B cell (primary cell): ENCODE data around the gene IL22RA1. TPM values are rescaled to one million over a fixed set of nuclear protein-coding genes. Genes with fewer than 3 reads are reported as not detected.

Experiments used
- ATAC-seq: fragments of 200-7000 bp; cut with Tn5 transposase; one replicate; pipeline ENCODE4 v1.10.0; 2021; ENCODE audit warnings: low read depth, mild to moderate bottlenecking, moderate number of reproducible peaks, moderate library complexity
- CTCF ChIA-PET: fragments of 350-600 bp; sonication (Branson Sonifier 250); formaldehyde crosslinking; loops from one replicate; lab custom pipeline; 2021; ENCODE audit warnings: antibody characterized with exemption, inconsistent platforms; lab: Charles Lee
- POLR2A ChIA-PET: fragments of 350-600 bp; sonication (Branson Sonifier 250); formaldehyde crosslinking; loops from one replicate; lab custom pipeline; 2021; ENCODE audit warnings: antibody characterized with exemption; lab: Charles Lee
- DNase-seq: peaks from one replicate; pipeline ENCODE4 v3.0.0; 2013
- H2AFZ ChIP-seq: 2 replicates; pipeline ENCODE4 v1.6.1; 2012; ENCODE audit warnings: mild to moderate bottlenecking, low read depth, low read length; ENCODE audit not compliant: insufficient read depth, poor library complexity, severe bottlenecking
- H3K27ac ChIP-seq, 2 donors: 1 replicate in 1 of 2; 2 replicates in 1 of 2; pipeline ENCODE4 v1.5.1; 2012 to 2013; ENCODE audit warnings: low read length in 2 of 2, mild to moderate bottlenecking in 2 of 2, moderate library complexity in 1 of 2
- H3K27me3 ChIP-seq, 4 experiments: fragments of 200-600 bp in 1 of 4; sonication (generic) in 1 of 4; replicated peaks in 1 of 4; 1 replicate in 2 of 4; 2 replicates in 2 of 4; pipeline versions ENCODE4 v1.6.1 to v1.7.0; 2013 to 2016; ENCODE audit warnings: low read length in 3 of 4, mild to moderate bottlenecking in 2 of 4, mixed read lengths in 1 of 4, moderate library complexity in 1 of 4; ENCODE audit not compliant: insufficient read depth in 4 of 4, control insufficient read depth in 3 of 4; ENCODE audit errors: control extremely low read depth in 1 of 4
- H3K36me3 ChIP-seq, 2 experiments: replicated peaks in 1 of 2; 1 replicate in 1 of 2; 2 replicates in 1 of 2; pipeline versions ENCODE4 v1.6.1 to v1.7.1; 2013; ENCODE audit warnings: low read length in 1 of 2; ENCODE audit not compliant: insufficient read depth in 2 of 2, control insufficient read depth in 1 of 2; ENCODE audit errors: control extremely low read depth in 1 of 2, extremely low read depth in 1 of 2
- H3K4me1 ChIP-seq, 2 donors: fragments of 200-600 bp in 1 of 2; sonication (generic) in 1 of 2; 1 replicate in 1 of 2; 2 replicates in 1 of 2; pipeline versions ENCODE4 v1.5.1 to v1.6.1; 2013 to 2017; ENCODE audit warnings: low read length in 2 of 2; ENCODE audit not compliant: control insufficient read depth in 2 of 2, insufficient read depth in 2 of 2
- H3K4me2 ChIP-seq: replicated peaks from 2 replicates; pipeline ENCODE3; 2012; ENCODE audit warnings: mild to moderate bottlenecking, low read depth, low read length; ENCODE audit not compliant: poor library complexity, severe bottlenecking
- H3K4me3 ChIP-seq, 5 experiments: fragments of 200-600 bp in 1 of 5; sonication (generic) in 1 of 5; 1 replicate in 3 of 5; 2 replicates in 2 of 5; pipeline versions ENCODE4 v1.5.1 to v1.7.0; 2011 to 2016; ENCODE audit warnings: low read length in 4 of 5, mild to moderate bottlenecking in 4 of 5, low read depth in 2 of 5, control low read depth in 1 of 5, moderate library complexity in 1 of 5; ENCODE audit not compliant: insufficient read depth in 1 of 5; ENCODE audit errors: control extremely low read depth in 1 of 5, extremely low read depth in 1 of 5
- H3K79me2 ChIP-seq: fragments of 200-600 bp; sonication (generic); one replicate; pipeline ENCODE4 v1.6.0; 2016; ENCODE audit warnings: low read length; ENCODE audit not compliant: control insufficient read depth, insufficient read depth
- H3K9ac ChIP-seq: fragments of 200-600 bp; sonication (generic); 2 replicates; pipeline ENCODE4 v1.6.1; 2017; ENCODE audit warnings: mild to moderate bottlenecking, low read length, moderate library complexity
- H3K9me3 ChIP-seq, 3 donors: one replicate each; pipeline versions ENCODE4 v1.6.1 to v1.7.1; 2013; ENCODE audit warnings: low read length in 2 of 3; ENCODE audit not compliant: control insufficient read depth in 2 of 3, insufficient read depth in 1 of 3; ENCODE audit errors: control extremely low read depth in 1 of 3
- H4K20me1 ChIP-seq: 2 replicates; pipeline ENCODE4 v1.6.0; 2012; ENCODE audit warnings: mild to moderate bottlenecking, low read length; ENCODE audit not compliant: insufficient read depth, control insufficient read depth, poor library complexity, severe bottlenecking
- H3K27ac Mint-ChIP-seq: one replicate; pipeline ENCODE4 v1.8.0; 2021; ENCODE audit warnings: mixed read lengths
- H3K27me3 Mint-ChIP-seq: one replicate; pipeline ENCODE4 v1.8.0; 2021; ENCODE audit warnings: mixed read lengths
- H3K4me1 Mint-ChIP-seq: one replicate; pipeline ENCODE4 v1.8.0; 2021; ENCODE audit warnings: mixed read lengths
- H3K4me3 Mint-ChIP-seq: one replicate; pipeline ENCODE4 v1.8.0; 2021; ENCODE audit warnings: mixed read lengths
- H3K9me3 Mint-ChIP-seq: one replicate; pipeline ENCODE4 v1.8.0; 2022; ENCODE audit warnings: mixed read lengths; ENCODE audit not compliant: insufficient read depth
- EZH2 ChIP-seq: IDR thresholded peaks from 2 replicates; pipeline ENCODE4 v1.6.1; 2012; ENCODE audit warnings: borderline replicate concordance, low read depth, mild to moderate bottlenecking, moderate library complexity, low read length; ENCODE audit not compliant: insufficient read depth, poor library complexity, severe bottlenecking
- WGBS: methylation state at CpG from one replicate; pipeline ENCODE4 v1.1.5; 2013; ENCODE audit warnings: missing lambda C conversion rate; ENCODE audit not compliant: insufficient coverage; 5-methylcytosine and 5-hydroxymethylcytosine counted together
- intact Hi-C: fragments of 100-400 bp; cut with micrococcal nuclease; formaldehyde crosslinking; loops from one replicate; pipeline ENCODE4 v1.10.0; 2022
- polyA plus RNA-seq: library from polyadenylated mRNA; depleted of rRNA; stranded (reverse); fragments of >200 nt; gene quantifications from 2 replicates; pipeline ENCODE4 v1.2.3, GENCODE V29; 2012
- total RNA-seq, 2 donors: library from RNA; stranded (reverse); fragments of 120-200 nt in 1 of 2; gene quantifications; 1 replicate in 1 of 2; 2 replicates in 1 of 2; pipeline versions ENCODE4 v1.2.3 to v1.2.4, GENCODE V29; 2013 to 2022
- TF ChIP-seq, protein P1 (sequence below): fragments of 200-600 bp; IDR thresholded peaks from one replicate; pipeline ENCODE4 v1.8.0; 2022; ENCODE audit warnings: antibody characterized with exemption, mild to moderate bottlenecking

The IL22RA1 gene
- total and polyA plus RNA-seq, 2 donors (not counting 1 experiment from before 2014, with no cell fraction given) = 0.10 TPM

DNA sequence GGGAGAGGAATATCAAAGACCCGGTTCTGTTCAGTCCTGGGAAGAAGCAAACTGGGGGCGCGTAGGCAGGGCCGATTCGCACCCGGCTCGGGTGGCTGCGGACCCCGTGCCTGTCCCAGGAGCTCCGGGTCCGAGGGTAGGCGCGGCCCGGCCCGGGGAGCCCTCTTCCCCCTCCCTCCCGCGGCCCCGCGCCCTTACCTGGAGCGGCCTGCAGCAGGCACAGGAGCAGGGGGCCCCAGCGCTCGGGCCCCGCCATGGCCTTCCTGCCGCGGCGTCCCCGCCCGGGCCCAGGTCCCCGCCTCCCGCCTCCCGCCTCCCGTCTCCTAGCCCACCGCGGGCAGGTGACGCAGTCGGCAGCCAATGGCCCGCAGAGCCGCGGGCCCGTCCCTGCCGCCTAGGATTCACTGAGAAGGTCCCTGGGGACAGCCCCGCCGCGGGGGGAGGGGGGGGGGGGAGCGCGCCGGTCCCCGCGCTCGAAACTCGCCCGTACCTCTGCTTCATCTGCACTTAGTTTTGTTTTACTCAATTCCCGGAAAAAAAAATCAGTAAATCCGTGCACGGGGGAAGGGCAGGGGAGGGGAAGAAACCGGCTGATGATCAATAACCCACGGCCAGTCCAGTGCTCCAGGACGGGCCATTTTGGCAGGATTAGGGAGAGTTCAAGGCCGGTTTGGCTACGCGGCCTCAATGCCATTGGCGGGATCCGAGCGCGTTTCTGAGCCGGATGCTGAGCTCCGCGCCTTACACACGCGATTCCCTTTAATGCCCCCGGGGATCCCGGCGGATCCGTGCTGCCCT is 44.3 kb upstream of the IL22RA1 start, which contains the start of gene IFNLR1:
Gene IFNLR1, minus strand, starts transcription at position 297 of the 798 bp plus-strand sequence. Its CDS starts 41 bp downstream, at position 256.
- H3K4me1 ChIP-seq = peaks cover 69 to 78% of the 10 kb centered on the region in 2 donors
- H3K4me3 ChIP-seq = peak within 1 kb of the TSS; percentile 65 to 85 (median 77)
- H3K27me3 ChIP-seq = no peaks in the 10 kb centered on the region
- CTCF ChIA-PET = interaction anchor here (0.9 to 19.0 kb wide), 4 partner anchors 12 to 452 kb away, joined by 3 to 616 read pairs (median 158); no protein-coding TSS in a partner anchor
- peak within 1 kb of the TSS; percentile 82 for H3K27ac ChIP-seq
- intact Hi-C loops = no loop called here
- peaks cover 14% of the 10 kb centered on the region for H4K20me1 ChIP-seq
- peaks cover 83% of the 10 kb centered on the region for H3K4me1 Mint-ChIP-seq
- peak; percentile 87 for DNase-seq
- H3K27ac Mint-ChIP-seq = peak within 1 kb of the TSS; percentile 93
- peak within 1 kb of the TSS; percentile 74 for H3K9ac ChIP-seq
- H3K9me3 ChIP-seq = no peaks in the 10 kb centered on the region
- peak; percentile 57 for ATAC-seq
- H3K9me3 Mint-ChIP-seq = no peaks in the 10 kb centered on the region
- POLR2A ChIA-PET = interaction anchor here (0.6 to 2.1 kb wide), 8 partner anchors 8 to 455 kb away, joined by 3 to 16 read pairs (median 4); partner anchors contain the start of gene HMGCL
- peaks cover 45% of the 10 kb centered on the region for H3K79me2 ChIP-seq
- TF ChIP-seq, protein P1, sequence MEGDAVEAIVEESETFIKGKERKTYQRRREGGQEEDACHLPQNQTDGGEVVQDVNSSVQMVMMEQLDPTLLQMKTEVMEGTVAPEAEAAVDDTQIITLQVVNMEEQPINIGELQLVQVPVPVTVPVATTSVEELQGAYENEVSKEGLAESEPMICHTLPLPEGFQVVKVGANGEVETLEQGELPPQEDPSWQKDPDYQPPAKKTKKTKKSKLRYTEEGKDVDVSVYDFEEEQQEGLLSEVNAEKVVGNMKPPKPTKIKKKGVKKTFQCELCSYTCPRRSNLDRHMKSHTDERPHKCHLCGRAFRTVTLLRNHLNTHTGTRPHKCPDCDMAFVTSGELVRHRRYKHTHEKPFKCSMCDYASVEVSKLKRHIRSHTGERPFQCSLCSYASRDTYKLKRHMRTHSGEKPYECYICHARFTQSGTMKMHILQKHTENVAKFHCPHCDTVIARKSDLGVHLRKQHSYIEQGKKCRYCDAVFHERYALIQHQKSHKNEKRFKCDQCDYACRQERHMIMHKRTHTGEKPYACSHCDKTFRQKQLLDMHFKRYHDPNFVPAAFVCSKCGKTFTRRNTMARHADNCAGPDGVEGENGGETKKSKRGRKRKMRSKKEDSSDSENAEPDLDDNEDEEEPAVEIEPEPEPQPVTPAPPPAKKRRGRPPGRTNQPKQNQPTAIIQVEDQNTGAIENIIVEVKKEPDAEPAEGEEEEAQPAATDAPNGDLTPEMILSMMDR = no peak
- no peak for TF ChIP-seq EZH2
- H2AFZ ChIP-seq = peak within 1 kb of the TSS; percentile 84
- H3K36me3 ChIP-seq = no peaks in the 10 kb centered on the region
- peak within 1 kb of the TSS; percentile 75 for H3K4me2 ChIP-seq
- H3K27me3 Mint-ChIP-seq = no peaks in the 10 kb centered on the region
- peak within 1 kb of the TSS; percentile 95 for H3K4me3 Mint-ChIP-seq
- 1% methylated on average over 61 of the region's 74 CpGs for WGBS

DNA sequence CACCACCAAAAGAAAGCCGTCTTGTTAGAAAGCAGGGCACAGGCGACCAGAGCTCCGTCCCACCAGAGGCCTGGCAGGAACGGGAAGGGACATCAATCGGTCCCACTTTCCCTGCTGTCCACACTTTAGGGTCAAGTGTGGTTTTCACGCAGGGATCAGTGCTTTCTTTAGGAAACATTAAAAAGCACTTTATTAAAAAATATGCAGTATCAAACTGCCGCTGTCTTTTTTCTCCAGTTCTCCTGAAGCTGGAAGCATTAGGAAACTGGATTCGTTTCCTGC is 43.7 kb upstream of the IL22RA1 start:
- ChIA-PET POLR2A (interaction anchor here (0.7 to 2.1 kb wide), 3 partner anchors 13 to 379 kb away, joined by 5 to 16 read pairs (median 5); no protein-coding TSS in a partner anchor), CTCF (interaction anchor here (9.4 to 19.0 kb wide), 3 partner anchors 12 to 209 kb away, joined by 115 to 616 read pairs (median 202); no protein-coding TSS in a partner anchor)
- WGBS = 37% methylated on average over 6 of the region's 8 CpGs
- H3K9ac ChIP-seq = peak overlapping the region; percentile 74
- Mint-ChIP-seq H3K4me1 (peaks cover 80% of the 10 kb centered on the region), H3K9me3 (no peaks in the 10 kb centered on the region), H3K27me3 (no peaks in the 10 kb centered on the region), H3K4me3 (peak overlapping the region; percentile 95), H3K27ac (peak overlapping the region; percentile 89)
- peaks cover 0 to 2% of the 10 kb centered on the region in 2 experiments for H3K36me3 ChIP-seq
- ATAC-seq (no peak), DNase-seq (no peak)
- peak overlapping the region; percentile 68 to 82 for H3K27ac ChIP-seq
- peak overlapping the region; percentile 75 for H3K4me2 ChIP-seq
- intact Hi-C loops = no loop called here
- no peaks in the 10 kb centered on the region for H3K9me3 ChIP-seq
- H3K27me3 ChIP-seq = no peaks in the 10 kb centered on the region
- H3K79me2 ChIP-seq = peaks cover 51% of the 10 kb centered on the region
- peaks cover 65 to 73% of the 10 kb centered on the region in 2 donors for H3K4me1 ChIP-seq
- TF ChIP-seq, protein P1 = no peak
- TF ChIP-seq EZH2 = no peak
- H3K4me3 ChIP-seq = peak overlapping the region; percentile 65 to 85 (median 77)
- peak overlapping the region; percentile 84 for H2AFZ ChIP-seq
- peaks cover 19% of the 10 kb centered on the region for H4K20me1 ChIP-seq
